CD8-positive, alpha-beta memory T cell (primary cell): ENCODE data around the gene PLEKHF1. TPM values are rescaled to one million over a fixed set of nuclear protein-coding genes. Genes with fewer than 3 reads are reported as not detected.

Experiments used
- CTCF ChIA-PET: fragments of 350-600 bp; sonication (Branson Sonifier 250); formaldehyde crosslinking; loops from one replicate; lab custom pipeline; 2021; ENCODE audit warnings: antibody characterized with exemption; lab: Charles Lee
- POLR2A ChIA-PET: fragments of 350-600 bp; sonication (Branson Sonifier 250); formaldehyde crosslinking; loops from one replicate; lab custom pipeline; 2021; ENCODE audit warnings: antibody characterized with exemption; lab: Charles Lee
- DNase-seq, 5 donors: peaks; one replicate each; pipeline versions ENCODE4 v3.0.0 to v3.0.0-alpha.2; 2020 to 2022; ENCODE audit warnings: mixed read lengths in 1 of 5
- H3K27ac ChIP-seq: one replicate; pipeline ENCODE4 v1.7.0; 2013; ENCODE audit warnings: low read depth, mild to moderate bottlenecking, low read length, moderate library complexity
- H3K27me3 ChIP-seq: 2 replicates; pipeline ENCODE4 v1.7.0; 2013; ENCODE audit warnings: low read length, mild to moderate bottlenecking; ENCODE audit not compliant: insufficient read depth, poor library complexity, severe bottlenecking
- H3K36me3 ChIP-seq: 2 replicates; pipeline ENCODE4 v1.7.0; 2013; ENCODE audit warnings: mild to moderate bottlenecking, low read length, moderate library complexity; ENCODE audit not compliant: insufficient read depth
- H3K4me1 ChIP-seq: 2 replicates; pipeline ENCODE4 v1.7.0; 2013; ENCODE audit warnings: mild to moderate bottlenecking, low read length, moderate library complexity; ENCODE audit not compliant: insufficient read depth
- H3K4me3 ChIP-seq: 2 replicates; pipeline ENCODE4 v1.7.0; 2013; ENCODE audit warnings: mild to moderate bottlenecking, low read length
- H3K9me3 ChIP-seq: 2 replicates; pipeline ENCODE4 v1.7.0; 2013; ENCODE audit warnings: mild to moderate bottlenecking, low read length
- H3K27ac Mint-ChIP-seq, 8 donors: one replicate each; pipeline ENCODE4 v1.8.0; 2020 to 2021; ENCODE audit warnings: mixed read lengths in 8 of 8, mild to moderate bottlenecking in 6 of 8, inconsistent platforms in 3 of 8, moderate library complexity in 3 of 8
- H3K27me3 Mint-ChIP-seq, 2 donors: one replicate each; pipeline ENCODE4 v1.8.0; 2020 to 2021; ENCODE audit warnings: mixed read lengths in 2 of 2, mild to moderate bottlenecking in 1 of 2, moderate library complexity in 1 of 2
- H3K36me3 Mint-ChIP-seq, 3 donors: one replicate each; pipeline ENCODE4 v1.8.0; 2020 to 2021; ENCODE audit warnings: mixed read lengths in 3 of 3, inconsistent platforms in 1 of 3, mild to moderate bottlenecking in 1 of 3
- H3K4me1 Mint-ChIP-seq, 3 donors: one replicate each; pipeline ENCODE4 v1.8.0; 2020 to 2021; ENCODE audit warnings: mixed read lengths in 3 of 3, inconsistent platforms in 1 of 3, mild to moderate bottlenecking in 1 of 3
- H3K4me3 Mint-ChIP-seq, 7 donors: one replicate each; pipeline ENCODE4 v1.8.0; 2020 to 2021; ENCODE audit warnings: mixed read lengths in 7 of 7, mild to moderate bottlenecking in 6 of 7, moderate library complexity in 4 of 7, inconsistent platforms in 2 of 7
- H3K9me3 Mint-ChIP-seq, 5 donors: one replicate each; pipeline ENCODE4 v1.8.0; 2020 to 2022; ENCODE audit warnings: mixed read lengths in 5 of 5, mild to moderate bottlenecking in 3 of 5, moderate library complexity in 2 of 5, inconsistent platforms in 1 of 5
- polyA plus RNA-seq: library from polyadenylated mRNA; unstranded; fragments of 300-500 nt; fragmentation: Illumina TruSeq; gene quantifications from one replicate; pipeline ENCODE4 v1.2.3, GENCODE V29; 2021
- total RNA-seq, 2 experiments: library from RNA; stranded (reverse); gene quantifications; one replicate each; pipeline ENCODE4 v1.2.3, GENCODE V29; 2021

The PLEKHF1 gene
- total and polyA plus RNA-seq, 3 experiments from 2014 or later, result 21.3 to 57.7 (median 23.0) TPM

DNA sequence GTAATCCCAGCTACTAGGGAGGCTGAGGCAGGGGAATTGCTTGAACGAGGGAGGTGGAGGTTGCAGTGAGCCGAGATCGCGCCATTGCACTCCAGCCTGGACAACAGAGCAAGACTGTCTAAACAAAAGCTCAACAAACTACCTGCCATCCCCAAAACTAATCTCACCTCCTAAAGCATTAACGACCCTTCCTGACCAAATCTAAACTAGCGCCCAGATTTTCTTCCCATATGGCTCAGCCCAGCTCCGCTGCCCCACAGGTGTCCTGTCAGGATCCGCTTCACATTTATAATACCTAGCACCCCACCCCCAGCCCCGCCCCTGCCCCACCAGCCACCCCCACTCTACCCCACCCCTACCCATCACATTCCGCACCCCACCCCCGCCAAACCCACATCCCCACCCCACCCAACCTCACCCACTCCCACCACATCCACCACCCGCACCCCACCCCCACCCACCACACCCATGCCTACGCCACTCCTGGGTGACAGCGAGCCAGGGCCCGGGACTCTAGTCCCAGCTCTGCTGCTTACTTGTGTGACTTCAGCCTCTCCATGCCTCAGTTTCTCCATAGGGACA is 49.2 kb downstream of the PLEKHF1 start:
- Histone ChIP-seq H3K27ac (peak overlapping the region; percentile 95), H3K4me3 (peak overlapping the region; percentile 83), H3K27me3 (no peaks in the 10 kb centered on the region), H3K9me3 (no peaks in the 10 kb centered on the region), H3K4me1 (peaks cover 58% of the 10 kb centered on the region), H3K36me3 (no peaks in the 10 kb centered on the region)
- Mint-ChIP-seq H3K4me1 (peaks cover 59 to 67% (median 66%) of the 10 kb centered on the region in 3 donors), H3K9me3 (no peaks in the 10 kb centered on the region), H3K27ac (peak overlapping the region; percentile 87 to 100 (median 96)), H3K4me3 (peak overlapping the region; percentile 84 to 94 (median 86)), H3K27me3 (no peaks in the 10 kb centered on the region), H3K36me3 (peaks cover 0 to 11% (median 0%) of the 10 kb centered on the region in 3 donors)
- ChIA-PET CTCF (interaction anchor here (0.5 to 9.3 kb wide), 11 partner anchors 10 to 502 kb away, joined by 3 to 175 read pairs (median 5); partner anchors contain the start of genes PLEKHF1 and POP4), POLR2A (interaction anchor here (0.9 to 6.2 kb wide), 6 partner anchors 42 to 108 kb away, joined by 4 to 60 read pairs (median 15); partner anchors contain the start of genes PLEKHF1 and POP4)
- peak in 3 of 5 donors; percentile 36 to 75 (median 44) for DNase-seq

- H3K4me1 ChIP-seq, result peaks cover 54% of the 10 kb centered on the region
- Mint-ChIP-seq H3K4me1 (peaks cover 54 to 61% (median 60%) of the 10 kb centered on the region in 3 donors), H3K27ac (peak within 1 kb of the TSS; percentile 93 to 100 (median 96))
Measured at GRCh38 chr19:29714953-29715700, 49.9 kb downstream of the PLEKHF1 start, which contains the start of gene C19orf12. TSS of gene C19orf12 (minus strand) at chr19:29715261. CDS start at chr19:29708413, 6,848 bp downstream.

GRCh38 chr19:29715701-29716581 is 50.7 kb downstream of the PLEKHF1 start:
- H3K36me3 ChIP-seq, result no peaks in the 10 kb centered on the region
- Mint-ChIP-seq H3K27me3 (peaks cover 0 to 2% of the 10 kb centered on the region in 2 donors), H3K27ac (peak overlapping the region; percentile 93 to 97 (median 96)), H3K4me1 (peaks cover 47 to 53% (median 52%) of the 10 kb centered on the region in 3 donors), H3K4me3 (peak overlapping the region; percentile 88 to 95 (median 91)), H3K9me3 (no peaks in the 10 kb centered on the region), H3K36me3 (peaks cover 0 to 3% (median 0%) of the 10 kb centered on the region in 3 donors)
- POLR2A ChIA-PET, result interaction anchor here (0.6 to 6.2 kb wide), 8 partner anchors 24 to 227 kb away, joined by 3 to 60 read pairs (median 10); partner anchors contain the start of genes PLEKHF1, POP4 and URI1
- H3K27ac ChIP-seq, result peak overlapping the region; percentile 95
- no peak for DNase-seq
- CTCF ChIA-PET, result interaction anchor here (0.7 to 9.3 kb wide), 34 partner anchors 9 to 198 kb away, joined by 3 to 175 read pairs (median 6); partner anchors contain the start of genes PLEKHF1 and POP4
- H3K27me3 ChIP-seq, result no peaks in the 10 kb centered on the region
- H3K9me3 ChIP-seq, result no peaks in the 10 kb centered on the region
- peaks cover 45% of the 10 kb centered on the region for H3K4me1 ChIP-seq
- peak overlapping the region; percentile 83 for H3K4me3 ChIP-seq

More at GRCh38 chr19:29714953-29715700, 49.9 kb downstream of the PLEKHF1 start, which contains the start of gene C19orf12:
- Mint-ChIP-seq H3K4me3 (peak within 1 kb of the TSS; percentile 88 to 95 (median 93)), H3K27me3 (no peaks in the 10 kb centered on the region), H3K36me3 (peaks cover 0 to 8% (median 0%) of the 10 kb centered on the region in 3 donors), H3K9me3 (no peaks in the 10 kb centered on the region)
- peak within 1 kb of the TSS; percentile 95 for H3K27ac ChIP-seq
- POLR2A ChIA-PET, result interaction anchor here (0.9 to 6.2 kb wide), 7 partner anchors 23 to 108 kb away, joined by 4 to 60 read pairs (median 12); partner anchors contain the start of genes PLEKHF1 and POP4
- H3K4me3 ChIP-seq, result peak within 1 kb of the TSS; percentile 83
- no peaks in the 10 kb centered on the region for H3K27me3 ChIP-seq
- peak; percentile 43 to 85 (median 68) for DNase-seq
- no peaks in the 10 kb centered on the region for H3K36me3 ChIP-seq
- CTCF ChIA-PET, result interaction anchor here (0.5 to 9.3 kb wide), 18 partner anchors 11 to 503 kb away, joined by 3 to 175 read pairs (median 6); partner anchors contain the start of genes PLEKHF1 and POP4
- H3K9me3 ChIP-seq, result no peaks in the 10 kb centered on the region

- ChIA-PET CTCF (interaction anchor here (1.2 to 9.3 kb wide), 25 partner anchors 9 to 156 kb away, joined by 3 to 175 read pairs (median 8); partner anchors contain the start of genes PLEKHF1 and POP4), POLR2A (interaction anchor here (0.8 to 6.2 kb wide), 5 partner anchors 25 to 110 kb away, joined by 5 to 60 read pairs (median 21); partner anchors contain the start of genes PLEKHF1 and POP4)
- Histone ChIP-seq H3K36me3 (no peaks in the 10 kb centered on the region), H3K4me3 (no peak overlapping the region), H3K9me3 (no peaks in the 10 kb centered on the region), H3K27me3 (no peaks in the 10 kb centered on the region), H3K4me1 (peaks cover 34% of the 10 kb centered on the region), H3K27ac (no peak overlapping the region)
- Mint-ChIP-seq H3K9me3 (no peaks in the 10 kb centered on the region), H3K27ac (peak overlapping the region in 4 of 8 donors; percentile 93 to 96 (median 95)), H3K4me1 (peaks cover 36 to 41% (median 41%) of the 10 kb centered on the region in 3 donors), H3K27me3 (peaks cover 0 to 3% of the 10 kb centered on the region in 2 donors), H3K4me3 (no peak overlapping the region), H3K36me3 (peaks cover 0 to 3% (median 0%) of the 10 kb centered on the region in 3 donors)
- no peak for DNase-seq
Measured at GRCh38 chr19:29717051-29717450, 51.8 kb downstream of the PLEKHF1 start.

GRCh38 chr19:29724102-29724641 is 58.9 kb downstream of the PLEKHF1 start:
- no peaks in the 10 kb centered on the region for H3K9me3 ChIP-seq
- H3K27me3 ChIP-seq, result peaks cover 7% of the 10 kb centered on the region
- H3K27ac ChIP-seq, result no peak overlapping the region
- peak overlapping the region in 2 of 8 donors; percentile 11 to 23 for H3K27ac Mint-ChIP-seq
- H3K4me1 ChIP-seq, result no peaks in the 10 kb centered on the region
- H3K4me1 Mint-ChIP-seq, result peaks cover 6 to 17% (median 12%) of the 10 kb centered on the region in 3 donors
- H3K27me3 Mint-ChIP-seq, result peaks cover 17 to 27% of the 10 kb centered on the region in 2 donors
- no peaks in the 10 kb centered on the region for H3K36me3 Mint-ChIP-seq
- H3K36me3 ChIP-seq, result no peaks in the 10 kb centered on the region
- ChIA-PET CTCF (interaction anchor here (1.2 to 2.7 kb wide), 5 partner anchors 8 to 149 kb away, joined by 3 to 19 read pairs (median 6); no protein-coding TSS in a partner anchor), POLR2A (interaction anchor here (0.5 to 1.0 kb wide), 2 partner anchors 24 to 118 kb away, joined by 4 read pairs; partner anchors contain the start of gene POP4)
- DNase-seq, result peak in 1 of 5 donors; percentile 52
- no peak overlapping the region for H3K4me3 ChIP-seq
- peak overlapping the region; percentile 38 to 83 (median 68) for H3K4me3 Mint-ChIP-seq
- H3K9me3 Mint-ChIP-seq, result no peaks in the 10 kb centered on the region

- Histone ChIP-seq H3K9me3 (no peaks in the 10 kb centered on the region), H3K4me3 (no peak overlapping the region), H3K27ac (no peak overlapping the region), H3K36me3 (no peaks in the 10 kb centered on the region), H3K4me1 (no peaks in the 10 kb centered on the region), H3K27me3 (peaks cover 7% of the 10 kb centered on the region)
- Mint-ChIP-seq H3K36me3 (no peaks in the 10 kb centered on the region), H3K27me3 (peaks cover 17 to 31% of the 10 kb centered on the region in 2 donors), H3K4me3 (peak overlapping the region in 3 of 7 donors; percentile 8 to 78 (median 62)), H3K27ac (no peak overlapping the region), H3K4me1 (peaks cover 6 to 17% (median 12%) of the 10 kb centered on the region in 3 donors), H3K9me3 (no peaks in the 10 kb centered on the region)
- ChIA-PET POLR2A (interaction anchor here (1.0 kb wide), 1 partner anchor 119 kb away, joined by 4 read pairs; the partner anchor contains the start of gene POP4), CTCF (interaction anchor here (1.2 to 2.7 kb wide), 6 partner anchors 8 to 149 kb away, joined by 3 to 19 read pairs (median 6); no protein-coding TSS in a partner anchor)
- no peak for DNase-seq
Measured at GRCh38 chr19:29724746-29725145, 59.5 kb downstream of the PLEKHF1 start.
